Measurements from ENCODE around the gene ENKUR.
"Not testable (repeated sequence)": the region's sequence is repeated elsewhere in the genome, so short reads cannot be mapped to it uniquely, and the experiment has no call there.

Gene ENKUR

GRCh38 chr10:24969841-24970281, 46.1 kb downstream of the ENKUR start:
- no peak for DNase-seq

GRCh38 chr10:24968951-24969350, 47.0 kb downstream of the ENKUR start:
- DNase-seq: not testable (repeated sequence)

GRCh38 chr10:24968349-24968748, 47.6 kb downstream of the ENKUR start:
- no peak for DNase-seq

- no peak for DNase-seq
Measured at GRCh38 chr10:24966962-24967481, 48.9 kb downstream of the ENKUR start.

GRCh38 chr10:24965051-24965450, 50.9 kb downstream of the ENKUR start:
- no peak for DNase-seq

- no peak for DNase-seq
Measured at GRCh38 chr10:24963521-24964041, 52.4 kb downstream of the ENKUR start.

GRCh38 chr10:24962995-24963394, 53.0 kb downstream of the ENKUR start:
- DNase-seq: no peak

- DNase-seq: no peak
Measured at GRCh38 chr10:24961582-24961981, 54.4 kb downstream of the ENKUR start.

GRCh38 chr10:24959382-24959730, 56.6 kb downstream of the ENKUR start:
- no peak for DNase-seq

GRCh38 chr10:24958721-24959381, 57.1 kb downstream of the ENKUR start:
- DNase-seq: no peak

GRCh38 chr10:24958091-24958720, 57.8 kb downstream of the ENKUR start:
- DNase-seq: no peak

GRCh38 chr10:24957624-24958051, 58.3 kb downstream of the ENKUR start:
- DNase-seq: not testable (repeated sequence)

- no peak for DNase-seq
Measured at GRCh38 chr10:24953675-24954074, 62.3 kb downstream of the ENKUR start.

GRCh38 chr10:24952707-24953645, 63.0 kb downstream of the ENKUR start:
- DNase-seq: peak; percentile 36 to 50

GRCh38 chr10:24952143-24952706, 63.7 kb downstream of the ENKUR start, which contains the start of gene PRTFDC1:
TSS of gene PRTFDC1 (minus strand) at chr10:24952606. CDS start at chr10:24952575, 31 bp downstream.
- DNase-seq: peak; percentile 18 to 31

GRCh38 chr10:24951201-24952142, 64.5 kb downstream of the ENKUR start:
- no peak for DNase-seq

GRCh38 chr10:24950439-24950838, 65.5 kb downstream of the ENKUR start:
- no peak for DNase-seq

GRCh38 chr10:24949616-24950015, 66.3 kb downstream of the ENKUR start:
- DNase-seq: no peak

- no peak for DNase-seq
Measured at GRCh38 chr10:24947304-24948097, 68.5 kb downstream of the ENKUR start.

GRCh38 chr10:24944512-24945255, 71.3 kb downstream of the ENKUR start:
- no peak for DNase-seq

Measured in CD4-positive, alpha-beta T cell treated with Interleukin-4 for 1 hour (primary cell).